Urinary bladder (tissue), 4 donors: ENCODE measurements around the gene DAB2. TPM values are rescaled to one million over a fixed set of nuclear protein-coding genes. Genes with fewer than 3 reads are reported as not detected.
"Not testable (repeated sequence)": the region's sequence is repeated elsewhere in the genome, so short reads cannot be mapped to it uniquely, and the experiment has no call there.

Experiments
- DNase-seq: peaks from one replicate; pipeline ENCODE4 v3.0.0-alpha.2; 2015; ENCODE audit errors: extremely low spot score
- H3K27ac ChIP-seq: one replicate; pipeline ENCODE4 v1.5.1; 2013; ENCODE audit warnings: low read depth, mild to moderate bottlenecking, moderate library complexity
- H3K36me3 ChIP-seq: one replicate; pipeline ENCODE4 v1.6.1; 2013; ENCODE audit warnings: mild to moderate bottlenecking, moderate library complexity; ENCODE audit not compliant: insufficient read depth
- H3K4me1 ChIP-seq: one replicate; pipeline ENCODE4 v1.6.1; 2013; ENCODE audit warnings: mild to moderate bottlenecking, moderate library complexity; ENCODE audit not compliant: insufficient read depth
- H3K4me3 ChIP-seq: one replicate; pipeline ENCODE4 v1.5.1; 2013; ENCODE audit warnings: low read depth, low read length
- WGBS: extraction: QIAGEN DNeasy Blood & Tissue Kit; methylation state at CpG from one replicate; pipeline ENCODE4 v1.1.7; 2013; 5-methylcytosine and 5-hydroxymethylcytosine counted together
- polyA plus RNA-seq: library from polyadenylated mRNA; stranded (reverse); fragments of 200-250 nt; gene quantifications from one replicate; pipeline ENCODE4 v1.2.3, GENCODE V29; 2013
- total RNA-seq: library from RNA; depleted of rRNA; stranded (reverse); fragments of >200 nt; gene quantifications from one replicate; pipeline ENCODE4 v1.2.3, GENCODE V29; 2014
- donor health status: healthy with polysubstance abuse.
- donor health status: healthy.

The DAB2 gene
- total and polyA plus RNA-seq, 2 donors = 21.4 to 167 TPM

DNA sequence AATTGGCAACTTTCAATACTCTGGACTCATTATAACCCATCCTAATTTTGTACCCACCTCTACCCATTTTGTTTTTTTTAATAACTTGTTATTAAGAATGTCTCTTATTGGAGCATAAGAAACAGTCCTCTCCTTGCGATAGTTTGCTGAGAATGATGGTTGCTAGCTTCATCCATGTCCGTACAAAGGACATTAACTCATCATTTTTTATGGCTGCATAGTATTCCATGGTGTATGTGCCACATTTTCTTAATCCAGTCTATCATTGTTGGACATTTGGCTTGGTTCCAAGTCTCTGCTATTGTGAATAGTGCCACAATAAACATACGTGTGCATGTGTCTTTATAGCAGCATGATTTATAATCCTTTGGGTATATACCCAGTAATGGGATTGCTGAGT lies 21.0 kb downstream of the DAB2 start:
- DNase-seq, H3K4me1 ChIP-seq, H3K36me3 ChIP-seq, H3K4me3 ChIP-seq, H3K27ac ChIP-seq: not testable (repeated sequence)
- 89% methylated on average over 3 of the region's 3 CpGs for WGBS

DNA sequence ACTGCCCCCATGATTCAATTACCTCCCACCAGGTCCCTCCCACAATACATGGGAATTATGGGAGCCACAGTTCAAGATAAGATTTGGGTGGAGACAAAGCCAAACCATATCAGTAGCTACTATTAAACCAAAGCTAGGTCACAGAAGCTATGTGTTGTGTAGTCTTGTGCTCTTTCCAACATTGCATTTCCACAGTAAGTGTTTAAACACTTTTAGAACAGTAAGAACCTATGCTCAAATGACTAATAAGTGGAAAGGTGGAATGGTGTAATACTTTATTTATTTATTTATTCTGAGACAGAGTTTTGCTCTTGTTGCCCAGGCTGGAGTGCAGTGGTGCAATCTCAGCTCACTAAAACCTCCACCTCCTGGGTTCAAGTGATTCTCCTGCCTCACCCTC lies 22.6 kb downstream of the DAB2 start:
- not testable (repeated sequence) for DNase-seq, H3K27ac ChIP-seq, H3K4me1 ChIP-seq, H3K4me3 ChIP-seq, H3K36me3 ChIP-seq

DNA sequence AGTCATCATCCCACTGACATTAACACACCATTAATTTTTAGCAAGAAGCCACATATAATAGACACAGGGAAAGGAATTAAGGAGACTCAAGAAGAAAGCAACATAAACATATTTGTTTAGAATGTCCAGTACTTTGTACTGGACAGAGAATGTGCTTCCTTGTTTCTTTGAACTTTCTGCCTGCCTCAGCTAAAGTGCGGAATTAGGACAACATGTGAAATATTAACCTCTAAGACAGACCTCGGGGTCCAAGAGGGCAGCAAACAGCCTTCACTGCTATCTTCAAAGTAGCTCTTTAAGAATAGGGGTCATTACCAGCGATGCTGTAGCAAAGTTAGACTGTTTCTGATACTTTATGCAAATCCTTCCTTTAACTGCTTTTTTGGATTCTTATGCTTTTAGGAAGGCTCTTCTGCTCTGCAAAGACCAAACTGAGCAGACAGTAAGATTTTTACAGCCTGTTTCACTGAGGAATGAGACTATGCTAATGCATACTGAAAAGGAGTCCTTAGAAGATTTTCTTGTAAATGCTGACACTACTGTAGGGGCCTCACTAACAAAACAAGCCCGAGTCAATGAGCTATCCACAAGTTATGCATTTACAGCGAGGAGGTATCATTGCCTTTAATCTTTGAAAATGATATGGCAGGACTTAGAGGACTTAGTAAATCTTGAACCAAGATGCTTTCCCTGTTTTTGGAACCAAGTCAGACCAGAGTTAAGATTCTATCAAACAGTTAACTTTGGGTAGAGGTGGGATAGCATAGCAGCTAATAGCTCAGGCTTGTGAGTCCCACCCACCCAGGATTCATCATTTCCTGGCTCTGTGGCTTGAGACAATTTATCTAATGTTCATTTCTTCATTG lies 23.8 kb downstream of the DAB2 start:
- Histone ChIP-seq H3K4me1 (peaks cover 4% of the 10 kb centered on the region), H3K4me3 (no peak overlapping the region), H3K36me3 (no peaks in the 10 kb centered on the region), H3K27ac (peak overlapping the region; percentile 38)
- WGBS = 30% methylated on average over 5 of the region's 5 CpGs
- no peak for DNase-seq

DNA sequence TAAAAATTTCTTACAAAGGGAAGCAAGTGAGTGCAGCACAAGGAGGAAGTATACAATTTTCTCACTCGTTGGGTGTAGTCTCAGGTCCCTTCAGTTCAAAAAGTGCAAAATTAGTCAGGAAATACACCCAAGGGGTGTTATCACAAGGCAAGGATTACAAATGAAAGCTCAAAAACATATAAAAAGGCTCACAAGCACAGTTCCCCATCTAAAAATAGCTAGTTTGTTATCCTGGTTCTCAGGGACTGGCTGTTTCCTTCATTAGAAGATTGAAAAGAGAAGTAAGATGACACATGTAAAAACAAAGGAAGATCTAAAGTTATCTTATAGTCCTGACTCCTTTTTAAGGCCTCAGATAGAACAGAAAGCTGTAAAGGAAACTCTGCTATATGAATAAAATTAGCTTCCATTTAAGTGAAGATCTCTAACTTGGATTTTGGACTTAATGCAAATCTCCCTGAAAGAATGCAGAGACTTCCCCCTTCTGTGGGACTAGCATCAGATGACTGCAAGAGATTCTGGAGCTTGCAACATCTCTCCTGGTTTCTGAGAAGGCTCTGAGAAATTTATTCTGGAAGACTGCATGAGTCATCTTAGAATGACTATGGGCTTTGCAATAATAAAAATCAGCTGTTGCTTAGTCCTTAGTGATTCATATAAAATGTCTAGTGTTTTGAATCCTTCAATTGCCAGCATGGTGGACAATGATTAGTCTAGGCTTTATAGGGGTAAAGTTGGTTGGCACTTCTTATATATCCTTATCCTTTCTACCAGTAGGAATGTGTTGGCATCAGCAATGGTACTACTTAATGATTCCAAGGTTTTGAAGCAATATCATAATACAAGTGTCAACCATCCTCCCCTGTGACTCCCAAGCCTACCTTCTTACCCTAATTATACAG lies 25.4 kb downstream of the DAB2 start:
- DNase-seq = no peak
- no peak overlapping the region for H3K4me3 ChIP-seq
- WGBS = 23% methylated on average over 1 of the region's 1 CpG
- peaks cover 4% of the 10 kb centered on the region for H3K4me1 ChIP-seq
- H3K36me3 ChIP-seq = no peaks in the 10 kb centered on the region
- peak overlapping the region; percentile 67 for H3K27ac ChIP-seq

DNA sequence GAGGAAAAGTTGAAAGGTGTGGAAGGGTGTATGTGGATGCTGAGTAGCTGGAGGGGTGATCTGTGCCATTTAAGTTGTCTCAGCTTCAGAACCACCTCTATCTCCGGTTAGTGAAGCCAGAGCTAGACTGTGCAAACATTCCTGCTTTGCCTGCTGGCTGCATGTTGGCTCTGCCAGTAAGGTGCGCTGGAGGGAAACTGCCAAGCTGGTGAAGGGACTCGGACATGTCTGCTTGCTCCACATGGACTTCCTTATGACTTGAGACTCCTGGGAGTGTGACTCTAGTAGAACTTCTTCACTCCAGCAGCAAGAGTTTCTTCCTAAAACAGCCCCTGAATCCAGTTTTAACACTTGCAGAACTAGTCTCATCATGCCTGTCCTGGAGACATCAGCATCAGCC lies 27.9 kb downstream of the DAB2 start:
- 89% methylated on average over 3 of the region's 3 CpGs for WGBS
- DNase-seq = no peak
- H3K27ac ChIP-seq = no peak overlapping the region
- H3K4me1 ChIP-seq = peaks cover 4% of the 10 kb centered on the region
- no peaks in the 10 kb centered on the region for H3K36me3 ChIP-seq
- no peak overlapping the region for H3K4me3 ChIP-seq

DNA sequence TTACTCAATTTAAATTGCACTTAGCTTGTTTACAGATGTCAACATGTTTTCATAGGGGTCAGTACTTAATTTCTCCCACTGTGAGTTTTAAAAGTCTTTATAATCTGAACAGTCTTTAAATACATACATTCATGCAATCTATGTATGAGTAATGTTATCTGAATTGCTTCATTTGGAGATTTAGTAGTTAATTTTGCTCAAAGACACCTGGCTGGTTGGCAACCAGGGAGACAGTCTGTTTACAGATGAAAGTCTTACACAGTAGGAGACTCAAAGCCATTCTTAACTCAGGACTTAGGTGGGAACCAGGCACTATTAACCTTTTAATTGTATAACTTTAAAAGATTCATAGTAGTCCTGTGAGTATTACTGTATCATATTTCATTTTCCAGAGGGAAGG lies 29.3 kb downstream of the DAB2 start:
- H3K4me1 ChIP-seq = peaks cover 3% of the 10 kb centered on the region
- no peak overlapping the region for H3K27ac ChIP-seq
- H3K4me3 ChIP-seq = no peak overlapping the region
- DNase-seq = no peak
- H3K36me3 ChIP-seq = no peaks in the 10 kb centered on the region

DNA sequence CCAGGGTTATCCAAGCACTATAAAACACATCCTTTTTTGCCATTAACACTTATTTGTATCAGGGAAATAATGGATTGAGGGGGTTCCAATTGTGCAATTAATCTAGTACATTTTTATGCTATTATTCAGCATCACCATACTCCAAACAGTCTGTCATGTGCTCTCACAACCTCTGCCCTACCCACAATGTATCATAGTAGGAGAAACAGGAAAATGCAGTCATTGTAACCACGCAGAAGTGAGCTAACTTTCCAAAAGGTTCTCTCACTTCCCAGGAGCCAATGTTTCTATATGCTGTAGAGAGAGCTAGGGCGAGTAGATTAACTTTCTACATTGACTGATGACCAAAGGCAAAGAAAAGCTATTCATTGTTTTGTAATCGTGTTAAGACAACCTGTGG lies 29.8 kb downstream of the DAB2 start:
- DNase-seq = no peak
- Histone ChIP-seq H3K27ac (no peak overlapping the region), H3K4me1 (peaks cover 3% of the 10 kb centered on the region), H3K4me3 (no peak overlapping the region), H3K36me3 (no peaks in the 10 kb centered on the region)
- 54% methylated on average over 3 of the region's 3 CpGs for WGBS

DNA sequence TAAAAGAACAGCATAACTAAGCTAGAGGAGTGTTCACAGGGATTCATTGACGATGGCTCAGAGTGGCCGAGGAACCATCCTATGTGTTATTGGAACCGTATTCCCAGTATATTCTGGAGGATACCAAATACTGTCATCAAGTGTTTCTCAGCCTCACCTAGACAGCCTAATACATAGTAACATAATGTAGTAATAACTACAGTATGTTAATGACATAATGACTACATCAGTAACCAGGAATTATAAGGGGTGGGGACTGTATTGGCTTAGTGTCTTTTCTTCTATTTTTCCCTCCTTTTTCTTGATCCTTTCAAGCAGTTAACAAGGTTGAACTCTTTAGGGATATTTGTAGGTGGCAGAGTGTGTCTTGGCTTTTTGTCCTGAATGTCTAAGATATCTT lies 33.8 kb downstream of the DAB2 start:
- Histone ChIP-seq H3K4me3 (no peak overlapping the region), H3K4me1 (no peaks in the 10 kb centered on the region), H3K27ac (no peak overlapping the region), H3K36me3 (no peaks in the 10 kb centered on the region)
- WGBS = 94% methylated on average over 3 of the region's 3 CpGs
- DNase-seq = no peak

DNA sequence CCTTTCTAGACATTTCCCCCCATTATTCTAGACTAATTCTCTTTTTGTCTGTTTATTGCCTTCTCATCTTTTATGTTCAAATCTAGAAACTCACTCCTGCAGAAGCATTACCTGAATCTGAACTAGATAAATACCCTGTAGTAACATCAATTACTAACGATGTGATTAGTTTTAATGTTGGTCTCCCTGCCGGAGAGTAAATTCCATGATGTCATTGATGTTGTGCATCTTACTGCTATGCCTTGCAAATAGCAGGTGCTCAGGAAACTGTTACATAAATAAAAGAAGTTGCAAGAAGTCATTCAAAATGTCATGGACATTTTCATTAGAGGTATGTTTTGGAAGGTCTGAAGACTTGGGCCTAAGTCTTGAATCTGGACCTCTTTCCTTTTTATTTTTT lies 37.5 kb downstream of the DAB2 start:
- 92% methylated on average over 2 of the region's 2 CpGs for WGBS
- Histone ChIP-seq H3K36me3 (no peaks in the 10 kb centered on the region), H3K4me3 (no peak overlapping the region), H3K4me1 (no peaks in the 10 kb centered on the region), H3K27ac (no peak overlapping the region)
- DNase-seq = no peak

DNA sequence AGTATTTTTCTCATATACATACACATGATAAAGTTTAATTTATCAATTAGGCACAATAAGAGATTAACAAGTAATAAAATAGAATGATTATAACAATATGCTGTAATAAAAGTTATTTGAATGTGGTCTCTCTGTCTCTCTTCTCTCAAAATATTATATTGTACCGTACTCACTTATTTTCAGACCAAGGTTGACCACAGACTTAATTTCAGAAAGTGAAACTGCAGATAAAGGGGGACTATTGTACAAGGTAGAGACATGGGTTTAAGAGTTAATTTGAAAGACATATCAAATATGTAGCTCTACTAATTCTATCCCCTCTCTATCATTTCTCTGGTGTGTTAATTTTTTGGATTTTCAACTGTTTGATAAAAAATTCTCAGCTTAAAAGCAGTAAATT lies 40.5 kb downstream of the DAB2 start:
- no peak overlapping the region for H3K4me3 ChIP-seq
- WGBS = 96% methylated on average over 1 of the region's 1 CpG
- no peaks in the 10 kb centered on the region for H3K4me1 ChIP-seq
- no peak overlapping the region for H3K27ac ChIP-seq
- DNase-seq = no peak
- no peaks in the 10 kb centered on the region for H3K36me3 ChIP-seq

DNA sequence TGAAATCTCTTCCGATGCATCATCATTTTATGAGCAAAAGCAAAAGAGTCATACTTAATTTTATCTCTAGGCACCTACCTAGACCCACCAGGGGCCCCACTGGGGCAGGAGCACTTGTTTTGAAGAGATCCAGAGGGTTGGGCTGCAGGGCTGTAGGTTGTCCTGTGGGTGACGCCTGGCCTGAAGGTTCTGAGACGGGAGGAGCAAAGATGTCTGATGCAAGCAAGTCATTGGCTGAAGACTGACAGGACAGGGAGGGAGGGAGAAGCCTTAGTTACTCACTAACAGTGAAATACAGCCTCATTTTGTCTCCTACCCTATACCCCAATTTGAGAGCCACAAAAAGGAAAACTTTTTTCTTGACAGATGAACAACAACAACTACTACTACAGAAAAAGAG lies 43.4 kb downstream of the DAB2 start:
- no peak overlapping the region for H3K27ac ChIP-seq
- DNase-seq = no peak
- H3K4me3 ChIP-seq = no peak overlapping the region
- H3K36me3 ChIP-seq = no peaks in the 10 kb centered on the region
- no peaks in the 10 kb centered on the region for H3K4me1 ChIP-seq
- WGBS = 93% methylated on average over 3 of the region's 3 CpGs

DNA sequence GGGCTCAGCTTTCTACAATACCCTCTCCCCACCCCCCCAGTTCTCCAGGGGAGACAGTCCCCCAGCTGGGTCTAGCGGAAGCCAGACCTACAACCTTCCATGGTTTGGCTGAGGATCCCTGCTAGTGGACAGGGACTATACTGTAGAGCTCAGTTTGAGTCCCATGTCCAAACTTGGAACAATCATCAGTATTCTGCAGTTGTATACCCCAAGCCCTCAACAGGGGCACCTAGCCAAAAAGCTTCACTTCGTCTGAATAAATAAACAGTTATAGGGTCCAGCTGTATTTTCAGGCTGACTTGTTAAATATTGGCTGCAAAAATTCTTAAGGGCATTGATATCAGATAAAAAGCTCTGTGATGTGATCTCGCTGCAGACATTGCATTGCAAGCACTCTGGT lies 45.1 kb downstream of the DAB2 start:
- Histone ChIP-seq H3K36me3 (no peaks in the 10 kb centered on the region), H3K4me1 (no peaks in the 10 kb centered on the region), H3K4me3 (no peak overlapping the region), H3K27ac (no peak overlapping the region)
- WGBS = 53% methylated on average over 3 of the region's 3 CpGs
- DNase-seq = no peak

DNA sequence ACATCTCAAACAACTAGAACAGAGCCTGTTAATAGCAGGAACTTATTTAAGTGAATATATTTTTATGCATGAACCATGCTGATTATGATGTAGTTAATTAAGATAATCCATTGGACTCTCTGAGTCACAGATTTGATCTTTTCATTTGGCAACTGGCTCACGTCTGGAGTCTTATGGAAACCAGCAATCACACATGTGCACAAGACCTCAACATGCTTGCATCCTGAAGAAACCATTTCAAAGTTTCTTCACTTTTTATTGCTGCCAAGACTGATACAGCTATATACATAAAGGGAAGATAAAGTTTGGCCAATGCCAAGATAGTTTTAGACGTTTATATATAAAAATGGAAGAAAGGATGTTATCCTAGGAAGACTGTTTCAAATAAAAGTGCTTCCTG lies 47.2 kb downstream of the DAB2 start:
- Histone ChIP-seq H3K4me3 (no peak overlapping the region), H3K4me1 (no peaks in the 10 kb centered on the region), H3K36me3 (peaks cover 2% of the 10 kb centered on the region), H3K27ac (no peak overlapping the region)
- DNase-seq = no peak
- 43% methylated on average over 2 of the region's 2 CpGs for WGBS

DNA sequence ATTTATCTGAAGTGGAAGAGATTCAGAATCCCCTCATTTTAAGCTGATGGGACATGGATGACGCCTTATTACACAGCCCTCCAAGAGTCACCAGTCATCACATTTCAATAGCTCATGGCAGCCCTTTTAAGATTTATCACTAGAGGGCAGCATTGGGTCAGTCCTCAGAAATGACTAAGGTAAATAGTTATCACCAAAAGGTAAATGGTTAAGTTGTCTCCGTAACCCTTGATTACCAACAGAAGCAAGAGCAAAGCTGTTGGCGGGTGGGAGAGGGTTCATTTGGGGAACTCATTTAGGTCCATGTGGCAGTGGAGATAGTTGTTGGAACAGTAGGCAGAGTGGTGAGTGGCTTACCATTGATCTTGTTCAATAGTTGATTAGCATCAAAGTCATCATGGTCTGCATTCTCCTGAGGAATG lies 48.5 kb downstream of the DAB2 start:
- no peak for DNase-seq
- no peak overlapping the region for H3K27ac ChIP-seq
- H3K36me3 ChIP-seq = peaks cover 2% of the 10 kb centered on the region
- H3K4me1 ChIP-seq = no peaks in the 10 kb centered on the region
- no peak overlapping the region for H3K4me3 ChIP-seq
- WGBS = 67% methylated on average over 3 of the region's 3 CpGs
